Cerebellar cortex (tissue), 1 donor: ENCODE data around the gene RNASE12.
"Not testable (repeated sequence)": the region's sequence is repeated elsewhere in the genome, so short reads cannot be mapped to it uniquely, and the experiment has no call there.

ENCODE experiments used
- DNase-seq: peaks from one replicate; pipeline ENCODE4 v3.0.0-alpha.2; 2015; ENCODE audit warnings: low spot score

RNASE12 gene

DNA sequence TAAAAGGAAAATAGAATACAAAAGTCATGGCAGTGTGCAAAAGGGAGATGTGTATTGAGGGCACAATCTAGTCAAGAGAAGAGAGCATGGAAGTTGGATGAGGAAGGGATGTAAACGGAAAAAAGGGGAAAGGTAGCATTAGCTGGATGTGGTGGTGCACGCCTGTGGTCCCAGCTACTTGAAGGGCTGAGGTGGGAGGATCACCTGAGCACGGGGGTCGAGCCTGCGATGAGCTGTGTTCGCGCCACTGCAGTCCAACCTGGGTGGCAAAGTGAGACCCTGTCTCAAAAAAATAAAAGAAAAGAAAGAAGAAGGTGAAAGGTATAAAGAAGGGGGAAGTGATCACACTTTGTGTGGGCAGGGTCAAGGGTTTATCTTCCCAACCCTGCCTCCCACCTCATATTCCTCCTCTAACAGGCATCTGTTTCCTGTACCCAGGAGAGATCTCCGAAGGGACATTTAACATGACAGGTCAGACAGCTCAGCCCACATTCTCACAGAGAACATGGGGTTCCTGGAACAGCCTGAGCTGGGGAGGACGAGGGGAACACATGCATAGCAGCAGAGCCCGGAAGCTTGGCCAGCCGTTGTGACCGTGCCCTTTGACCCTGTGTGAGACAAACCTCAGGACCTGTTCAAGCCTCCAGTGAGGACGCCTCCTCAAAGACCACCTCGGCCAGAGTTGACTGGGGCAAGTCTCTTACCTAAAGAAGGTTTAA lies 12.2 kb downstream of the RNASE12 start:
- DNase-seq, result no peak

- no peak for DNase-seq
Observed at GRCh38 chr14:20578325-20578724, 12.9 kb downstream of the RNASE12 start.

GRCh38 chr14:20572382-20572990 lies 18.7 kb downstream of the RNASE12 start:
- not testable (repeated sequence) for DNase-seq

DNA sequence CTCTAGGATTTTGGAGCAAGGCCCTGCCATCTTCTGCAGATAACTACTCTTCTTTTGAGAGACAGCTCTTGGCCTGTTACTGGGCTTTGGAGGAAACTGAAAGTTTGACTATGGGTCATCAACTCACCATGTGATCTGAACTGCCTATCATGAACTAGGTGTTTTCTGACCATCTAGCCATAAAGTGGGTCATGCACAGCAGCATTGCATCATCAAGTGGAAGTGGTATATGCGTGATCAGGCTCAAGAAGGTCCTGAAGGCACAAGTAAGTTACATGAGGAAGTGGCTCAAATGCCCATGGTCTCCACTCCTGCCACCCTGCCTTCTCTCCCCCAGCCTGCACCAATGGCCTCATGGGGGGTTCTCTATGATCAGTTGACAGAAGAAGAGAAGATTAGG lies 20.5 kb downstream of the RNASE12 start:
- DNase-seq, result not testable (repeated sequence)

DNA sequence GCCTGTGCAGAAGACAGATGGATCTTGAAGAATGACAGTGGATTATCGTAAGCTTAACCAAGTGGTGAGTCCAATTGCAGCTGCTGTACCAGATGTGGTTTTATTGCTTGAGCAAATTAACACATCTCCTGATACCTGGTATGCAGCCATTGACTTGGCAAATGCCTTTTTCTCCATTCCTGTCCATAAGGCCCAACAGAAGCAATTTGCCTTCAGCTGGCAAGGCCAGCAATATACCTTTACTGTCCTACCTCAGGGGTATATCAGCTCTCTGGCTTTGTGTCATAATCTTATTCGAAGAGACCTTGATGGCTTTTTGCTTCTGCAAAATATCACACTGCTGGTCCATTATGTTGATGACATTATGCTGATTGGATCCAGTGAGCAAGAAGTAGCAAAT lies 21.3 kb downstream of the RNASE12 start:
- not testable (repeated sequence) for DNase-seq

- DNase-seq, result no peak
Observed at GRCh38 chr14:20569066-20569465, 22.1 kb downstream of the RNASE12 start.

GRCh38 chr14:20568393-20568792 lies 22.8 kb downstream of the RNASE12 start:
- no peak for DNase-seq

GRCh38 chr14:20567199-20567598 lies 24.0 kb downstream of the RNASE12 start:
- DNase-seq, result not testable (repeated sequence)

DNA sequence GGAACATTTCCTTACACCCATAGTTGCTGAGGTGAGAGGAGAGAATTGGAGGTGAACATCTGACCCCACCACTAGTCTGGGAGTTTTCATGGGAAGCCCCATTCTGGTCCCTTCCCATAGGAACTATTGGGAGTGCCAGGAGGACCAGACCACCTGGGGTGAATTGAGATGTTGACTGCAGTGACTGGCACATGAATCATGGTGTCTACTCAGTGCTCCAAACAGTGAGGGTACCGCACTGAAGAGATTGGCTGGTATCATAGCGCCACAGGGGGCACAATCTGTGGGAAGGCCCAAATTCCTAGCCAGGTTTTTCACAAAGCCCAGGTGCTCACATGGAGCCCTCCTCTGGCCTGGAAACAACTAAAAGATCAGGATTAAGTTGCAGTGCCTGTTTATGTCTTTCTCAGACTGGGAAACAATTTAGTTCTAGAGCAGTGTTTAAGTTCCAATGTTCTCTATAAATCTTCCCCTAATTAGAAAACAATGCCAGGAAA lies 26.6 kb downstream of the RNASE12 start:
- DNase-seq, result no peak

GRCh38 chr14:20563971-20564370 lies 27.2 kb downstream of the RNASE12 start:
- no peak for DNase-seq

GRCh38 chr14:20560961-20561360 lies 30.2 kb downstream of the RNASE12 start, which contains the start of gene RNASE9:
Gene RNASE9 (minus strand): TSS chr14:20561047.
- no peak for DNase-seq

DNA sequence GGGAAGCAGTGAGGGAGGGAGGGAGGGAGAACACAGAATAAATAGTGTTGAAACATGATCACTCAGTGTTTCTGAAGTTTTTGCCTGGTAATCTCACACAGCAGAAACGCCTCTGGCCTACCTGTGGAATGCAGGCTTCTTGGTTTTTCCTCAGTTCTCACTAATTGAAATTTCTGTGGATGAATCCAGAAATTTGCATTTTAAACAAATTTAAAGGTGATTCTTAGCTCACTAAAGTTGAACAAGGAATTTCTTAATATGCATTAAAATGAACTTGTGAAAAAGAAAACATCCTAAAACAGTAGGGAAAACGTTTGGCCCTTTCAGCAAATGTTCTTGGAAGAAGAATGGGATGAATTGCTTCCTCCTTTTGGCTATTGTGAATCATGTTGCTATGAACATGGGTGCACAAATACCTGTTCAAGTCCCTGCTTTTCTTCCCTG lies 31.7 kb downstream of the RNASE12 start:
- DNase-seq, result no peak

DNA sequence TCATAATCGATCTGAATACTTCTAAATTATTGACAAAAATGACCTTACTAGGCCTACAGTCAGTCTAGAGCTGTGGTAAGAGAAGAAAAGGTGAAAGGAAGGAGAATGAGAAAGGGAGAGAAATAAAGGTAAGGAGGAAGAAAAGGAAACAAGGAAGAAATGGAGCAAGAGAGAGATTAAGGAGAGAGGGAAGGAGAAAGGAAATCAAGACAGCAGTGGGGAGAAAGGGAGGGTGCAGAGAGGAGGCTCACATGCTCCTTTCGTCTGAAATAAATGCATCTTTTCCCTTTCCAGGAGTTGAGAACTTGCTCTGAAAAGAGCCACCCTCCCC lies 34.0 kb downstream of the RNASE12 start:
- DNase-seq, result no peak

DNA sequence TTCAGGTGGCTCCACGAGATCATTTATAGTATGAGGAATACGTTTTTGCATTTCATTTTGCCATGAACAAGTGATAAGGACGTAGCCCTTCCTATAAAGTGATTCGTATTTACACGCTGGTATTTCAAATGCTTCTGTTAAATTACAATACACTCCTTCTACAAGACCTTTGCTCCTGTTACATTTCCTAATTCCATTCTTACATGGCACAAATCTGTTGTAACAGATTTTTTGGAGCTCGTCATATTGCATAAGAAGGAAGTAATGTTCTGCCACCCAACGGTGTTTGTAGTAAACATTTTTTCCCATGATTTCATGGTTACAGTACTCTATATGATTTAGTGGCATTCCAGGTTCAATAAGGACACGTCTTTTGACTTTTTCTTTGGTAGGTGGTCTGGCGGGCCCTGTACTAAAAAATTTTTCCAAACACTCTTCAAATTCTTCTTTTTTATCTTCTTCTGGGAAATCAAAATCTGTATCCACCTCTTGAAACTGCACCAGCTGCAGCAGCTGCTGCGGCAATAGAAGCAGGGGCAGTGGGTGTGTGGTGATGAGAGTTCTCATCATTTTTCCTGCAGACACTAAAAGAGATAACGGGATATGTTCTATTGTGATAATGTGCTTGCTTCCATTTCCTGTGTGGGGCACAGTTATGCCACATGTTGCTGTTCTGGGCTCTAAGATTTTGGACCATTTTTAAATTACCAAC lies 34.5 kb downstream of the RNASE12 start:
- no peak for DNase-seq

DNA sequence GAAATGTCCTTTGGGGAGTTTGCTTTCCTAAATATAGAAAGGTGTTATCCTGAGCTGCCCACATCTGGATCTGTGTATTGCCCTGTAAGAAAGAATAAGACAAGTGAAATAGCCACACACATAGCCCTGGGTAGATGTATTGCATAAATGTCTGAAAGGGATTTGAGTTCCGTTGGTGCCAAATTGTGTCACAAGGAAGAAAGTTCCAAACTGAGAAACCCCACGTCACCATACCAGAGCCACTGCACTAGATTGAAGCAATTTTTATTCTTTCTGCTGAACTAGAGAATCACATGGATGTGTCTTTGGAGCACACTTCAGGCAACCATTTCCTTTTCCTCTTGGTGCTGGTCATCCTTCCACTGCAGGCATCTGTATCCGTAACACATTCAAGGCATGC lies 35.3 kb downstream of the RNASE12 start:
- DNase-seq, result no peak

GRCh38 chr14:20553024-20553423 lies 38.2 kb downstream of the RNASE12 start:
- DNase-seq, result no peak

DNA sequence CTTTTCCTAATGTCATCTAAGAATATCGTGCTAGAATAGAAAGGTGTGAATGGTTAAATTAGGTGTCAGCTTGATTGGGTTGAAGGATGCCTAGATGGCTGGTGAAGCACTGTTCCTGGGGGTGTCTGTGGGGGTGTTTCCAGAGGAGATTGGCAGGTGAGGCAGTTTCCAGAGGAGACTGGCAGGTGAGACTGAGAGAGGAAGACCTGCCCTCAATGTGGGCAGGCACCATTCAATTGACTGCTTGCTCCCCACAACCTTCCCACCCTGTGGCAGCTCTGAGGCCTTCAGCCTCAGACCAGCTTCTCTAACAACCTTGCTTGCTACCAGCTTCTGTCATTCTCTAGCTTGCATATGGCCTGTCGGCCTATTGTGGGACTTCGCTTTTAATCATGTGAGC lies 39.6 kb downstream of the RNASE12 start:
- no peak for DNase-seq

DNA sequence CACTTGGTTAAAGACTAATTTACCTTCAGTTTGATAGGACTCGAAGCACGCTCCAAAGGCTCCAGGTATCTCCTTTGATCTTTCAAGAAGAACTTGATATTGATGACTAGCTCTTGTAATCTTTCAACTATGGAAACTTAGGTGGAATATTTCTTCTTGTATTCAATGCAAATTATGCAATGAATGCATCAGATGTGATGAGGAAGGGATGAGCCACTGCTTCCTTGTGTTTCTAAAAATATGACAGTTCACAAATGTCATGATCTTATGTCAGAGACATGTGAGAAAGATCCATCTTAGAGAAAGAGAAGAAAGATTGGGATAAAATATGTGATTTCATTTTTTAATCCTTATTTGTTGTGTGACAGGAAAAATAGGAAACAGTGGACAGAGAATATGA lies 40.2 kb downstream of the RNASE12 start:
- DNase-seq, result no peak

DNA sequence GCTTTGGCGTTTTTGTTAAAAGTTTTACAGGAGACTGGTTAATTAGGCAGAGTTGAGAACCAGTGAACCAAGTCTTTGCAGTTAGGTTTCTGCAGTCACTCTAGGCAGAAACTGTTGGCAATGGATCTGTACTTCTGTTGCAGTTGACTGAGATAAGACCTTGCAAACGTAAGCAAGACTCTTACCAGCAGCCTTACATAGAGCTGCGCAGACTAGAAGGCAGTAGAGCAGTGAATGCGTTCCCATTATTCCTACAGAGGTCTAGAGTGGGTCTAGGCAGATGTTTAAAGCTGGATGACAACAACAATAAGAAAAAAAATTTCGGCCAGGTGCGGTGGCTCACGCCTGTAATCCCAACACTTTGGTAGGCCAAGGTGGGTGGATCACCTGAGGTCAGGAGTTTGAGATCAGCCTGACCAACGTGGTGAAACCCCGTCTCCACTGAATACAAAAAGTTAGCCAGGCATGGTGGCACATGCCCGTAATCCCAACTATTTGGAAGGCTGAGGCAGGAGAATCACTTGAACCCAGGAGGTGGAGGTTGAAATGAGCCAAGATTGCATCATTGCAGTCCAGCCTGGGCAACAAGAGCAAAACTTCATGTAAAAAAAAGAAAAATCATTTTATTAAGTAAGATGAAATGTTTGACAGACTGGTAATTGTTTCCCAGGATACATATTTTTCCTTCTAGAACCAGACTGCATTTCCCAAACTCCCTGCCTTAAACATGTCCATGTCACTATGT lies 42.6 kb downstream of the RNASE12 start:
- DNase-seq, result no peak

- DNase-seq, result no peak
Observed at GRCh38 chr14:20546877-20547276, 44.3 kb downstream of the RNASE12 start.
